ENCODE measurements around the gene TTC22.
"Not testable (repeated sequence)": the region's sequence is repeated elsewhere in the genome, so short reads cannot be mapped to it uniquely, and the experiment has no call there.

TTC22 gene

GRCh38 chr1:54784066-54784465 lies 17.1 kb downstream of the TTC22 start:
- DNase-seq: no peak

GRCh38 chr1:54782588-54782987 lies 18.5 kb downstream of the TTC22 start:
- no peak for DNase-seq

GRCh38 chr1:54782156-54782555 lies 19.0 kb downstream of the TTC22 start:
- no peak for DNase-seq

GRCh38 chr1:54781023-54781723 lies 19.9 kb downstream of the TTC22 start:
- DNase-seq: no peak

- DNase-seq: no peak
Measured at GRCh38 chr1:54777431-54777830, 23.7 kb downstream of the TTC22 start.

GRCh38 chr1:54777011-54777410 lies 24.1 kb downstream of the TTC22 start:
- no peak for DNase-seq

- DNase-seq: not testable (repeated sequence)
Measured at GRCh38 chr1:54775828-54776721, 25.0 kb downstream of the TTC22 start.

GRCh38 chr1:54774820-54775498 lies 26.2 kb downstream of the TTC22 start:
- peak; percentile 25 for DNase-seq

- no peak for DNase-seq
Measured at GRCh38 chr1:54772951-54773350, 28.2 kb downstream of the TTC22 start.

- peak; percentile 7 for DNase-seq
Measured at GRCh38 chr1:54768093-54768492, 33.0 kb downstream of the TTC22 start.

- no peak for DNase-seq
Measured at GRCh38 chr1:54767526-54767925, 33.6 kb downstream of the TTC22 start.

- no peak for DNase-seq
Measured at GRCh38 chr1:54766726-54767125, 34.4 kb downstream of the TTC22 start.

GRCh38 chr1:54764922-54765561 lies 36.1 kb downstream of the TTC22 start:
- DNase-seq: no peak

- peak; percentile 100 for DNase-seq
Measured at GRCh38 chr1:54764133-54764921, 36.8 kb downstream of the TTC22 start, which contains the start of gene PARS2. PARS2 (minus strand) TSS chr1:54764523; CDS start chr1:54759161, 5,362 bp downstream.

- DNase-seq: no peak
Measured at GRCh38 chr1:54763816-54764132, 37.3 kb downstream of the TTC22 start.

- no peak for DNase-seq
Measured at GRCh38 chr1:54758678-54759348, 42.3 kb downstream of the TTC22 start.

GRCh38 chr1:54757833-54758232 lies 43.3 kb downstream of the TTC22 start:
- no peak for DNase-seq

- DNase-seq: no peak
Measured at GRCh38 chr1:54754486-54755285, 46.4 kb downstream of the TTC22 start.

GRCh38 chr1:54754045-54754444 lies 47.1 kb downstream of the TTC22 start:
- DNase-seq: no peak

GRCh38 chr1:54751426-54751825 lies 49.7 kb downstream of the TTC22 start:
- no peak for DNase-seq

- no peak for DNase-seq
Measured at GRCh38 chr1:54750596-54750995, 50.5 kb downstream of the TTC22 start.
